Measurements from ENCODE around the gene CPA2. TPM values are rescaled to one million over a fixed set of nuclear protein-coding genes. Genes with fewer than 3 reads are reported as not detected.
"Not testable (repeated sequence)": the region's sequence is repeated elsewhere in the genome, so short reads cannot be mapped to it uniquely, and the experiment has no call there.

Gene CPA2
- total and polyA plus RNA-seq, 3 donors from 2014 or later: 1.1 to 2.4 (median 1.4) TPM

GRCh38 chr7:130240240-130240639 lies 26.4 kb upstream of the CPA2 start:
- TF ChIP-seq CTCF (IDR thresholded peaks at IDR 0.05) (no peak), POLR2A (IDR thresholded peaks at IDR 0.05) (no peak)
- H3K4me3 ChIP-seq: no peak overlapping the region
- no peak for DNase-seq
- no peaks in the 10 kb centered on the region for H3K9me3 ChIP-seq
- H3K27ac ChIP-seq: no peak overlapping the region
- intact Hi-C loops (cut with DNase I; ENCODE audit: low total_unique reads): no loop called here
- no peaks in the 10 kb centered on the region for H3K4me1 ChIP-seq
- 90 to 92% methylated on average over 1 of the region's 1 CpG for WGBS, 2 donors
- H3K36me3 ChIP-seq (ENCODE audit: low read depth, missing control alignments): no peaks in the 10 kb centered on the region
- H3K27me3 ChIP-seq: no peaks in the 10 kb centered on the region

GRCh38 chr7:130242198-130243014 lies 24.3 kb upstream of the CPA2 start:
- DNase-seq: peak; percentile 59
- intact Hi-C loops (cut with DNase I; ENCODE audit: low total_unique reads): no loop called here

GRCh38 chr7:130243486-130243885 lies 23.2 kb upstream of the CPA2 start:
- H3K4me3 ChIP-seq; H3K4me1 ChIP-seq; H3K27ac ChIP-seq; intact Hi-C loops (cut with DNase I; ENCODE audit: low total_unique reads); DNase-seq; H3K9me3 ChIP-seq; H3K27me3 ChIP-seq; H3K36me3 ChIP-seq (ENCODE audit: low read depth, missing control alignments): not testable (repeated sequence)
- 25 to 46% methylated on average over 1 of the region's 1 CpG for WGBS, 2 donors

More at GRCh38 chr7:130242198-130243014, 24.3 kb upstream of the CPA2 start:
- 56 to 67% methylated on average over 5 of the region's 5 CpGs for WGBS, 2 donors
- H3K36me3 ChIP-seq (ENCODE audit: low read depth, missing control alignments): no peaks in the 10 kb centered on the region
- no peak overlapping the region for H3K4me3 ChIP-seq
- H3K9me3 ChIP-seq: no peaks in the 10 kb centered on the region
- H3K27me3 ChIP-seq: no peaks in the 10 kb centered on the region
- no peaks in the 10 kb centered on the region for H3K4me1 ChIP-seq
- H3K27ac ChIP-seq: no peak overlapping the region
- TF ChIP-seq POLR2A (IDR thresholded peaks at IDR 0.05) (no peak), CTCF (IDR thresholded peaks at IDR 0.05) (peak in 2 of 3 experiments; percentile 49 to 69)

GRCh38 chr7:130246491-130246890 lies 20.2 kb upstream of the CPA2 start:
- H3K27ac ChIP-seq; DNase-seq; H3K36me3 ChIP-seq (ENCODE audit: low read depth, missing control alignments); H3K9me3 ChIP-seq; H3K4me1 ChIP-seq; H3K4me3 ChIP-seq; H3K27me3 ChIP-seq; intact Hi-C loops (cut with DNase I; ENCODE audit: low total_unique reads): not testable (repeated sequence)
- WGBS, 2 donors: 94 to 100% methylated on average over 1 of the region's 1 CpG

GRCh38 chr7:130248842-130249241 lies 17.8 kb upstream of the CPA2 start:
- not testable (repeated sequence) for H3K9me3 ChIP-seq

GRCh38 chr7:130249626-130250025 lies 17.0 kb upstream of the CPA2 start:
- H3K4me1 ChIP-seq; intact Hi-C loops (cut with DNase I; ENCODE audit: low total_unique reads); H3K4me3 ChIP-seq; H3K9me3 ChIP-seq; H3K27ac ChIP-seq; DNase-seq; H3K27me3 ChIP-seq; H3K36me3 ChIP-seq (ENCODE audit: low read depth, missing control alignments): not testable (repeated sequence)
- 94% methylated on average over 3 of the region's 3 CpGs for WGBS, 2 donors

More at GRCh38 chr7:130248842-130249241, 17.8 kb upstream of the CPA2 start:
- H3K27me3 ChIP-seq; H3K27ac ChIP-seq; H3K4me1 ChIP-seq; DNase-seq; intact Hi-C loops (cut with DNase I; ENCODE audit: low total_unique reads); H3K36me3 ChIP-seq (ENCODE audit: low read depth, missing control alignments); H3K4me3 ChIP-seq: not testable (repeated sequence)
- WGBS, 2 donors: 98 to 100% methylated on average over 5 of the region's 5 CpGs

- no peaks in the 10 kb centered on the region for H3K27me3 ChIP-seq
- no peaks in the 10 kb centered on the region for H3K4me1 ChIP-seq
- DNase-seq: no peak
- 91 to 93% methylated on average over 5 to 6 of the region's 6 CpGs for WGBS, 2 donors
- intact Hi-C loops (cut with DNase I; ENCODE audit: low total_unique reads): no loop called here
- H3K4me3 ChIP-seq: no peak overlapping the region
- TF ChIP-seq POLR2A (IDR thresholded peaks at IDR 0.05) (no peak), CTCF (IDR thresholded peaks at IDR 0.05) (no peak)
- no peaks in the 10 kb centered on the region for H3K9me3 ChIP-seq
- no peak overlapping the region for H3K27ac ChIP-seq
- no peaks in the 10 kb centered on the region for H3K36me3 ChIP-seq (ENCODE audit: low read depth, missing control alignments)
These were observed 12.1 kb upstream of the CPA2 start for GRCh38 chr7:130254555-130254954.
